Astrocyte (in vitro differentiated cells and primary cell): ENCODE results near the gene FOXB1. TPM values are rescaled to one million over a fixed set of nuclear protein-coding genes. Genes with fewer than 3 reads are reported as not detected.

Source experiments
- DNase-seq: peaks from one replicate; pipeline ENCODE4 v3.0.0-alpha.2; 2010; ENCODE audit warnings: low read depth
- FAIRE-seq: peaks from 2 replicates; lab custom pipeline; 2011; peaks lifted over from hg19 to GRCh38; lab: Jason Lieb, UNC
- H2AFZ ChIP-seq: 2 replicates; pipeline ENCODE4 v1.6.0; 2012; ENCODE audit warnings: low read depth, low read length, inconsistent platforms
- H3K27ac ChIP-seq: 2 replicates; pipeline ENCODE4 v1.5.1; 2011; ENCODE audit warnings: low read depth, low read length, inconsistent platforms
- H3K27me3 ChIP-seq: 2 replicates; pipeline ENCODE4 v1.6.0; 2011; ENCODE audit warnings: low read length, inconsistent platforms; ENCODE audit not compliant: insufficient read depth
- H3K36me3 ChIP-seq: 2 replicates; pipeline ENCODE4 v1.5.1; 2011; ENCODE audit warnings: low read length, inconsistent platforms; ENCODE audit not compliant: insufficient read depth
- H3K4me1 ChIP-seq: 2 replicates; pipeline ENCODE4 v1.5.1; 2011; ENCODE audit warnings: low read length, inconsistent platforms; ENCODE audit not compliant: insufficient read depth
- H3K4me2 ChIP-seq: 2 replicates; pipeline ENCODE4 v1.6.0; 2012; ENCODE audit warnings: low read length, inconsistent platforms
- H3K4me3 ChIP-seq: 2 replicates; pipeline ENCODE4 v1.5.1; 2011; ENCODE audit warnings: low read depth, mild to moderate bottlenecking, low read length, inconsistent platforms; ENCODE audit not compliant: insufficient read depth
- H3K79me2 ChIP-seq: 2 replicates; pipeline ENCODE4 v1.6.0; 2012; ENCODE audit warnings: mild to moderate bottlenecking, low read length, inconsistent platforms; ENCODE audit not compliant: insufficient read depth
- H3K9ac ChIP-seq: 2 replicates; pipeline ENCODE4 v1.6.0; 2012; ENCODE audit warnings: mild to moderate bottlenecking, low read length, inconsistent platforms
- H3K9me3 ChIP-seq: 2 replicates; pipeline ENCODE4 v1.5.1; 2012; ENCODE audit warnings: low read depth, mild to moderate bottlenecking, low read length, inconsistent platforms; ENCODE audit not compliant: insufficient read depth
- H4K20me1 ChIP-seq: 2 replicates; pipeline ENCODE4 v1.6.0; 2012; ENCODE audit warnings: low read length, inconsistent platforms; ENCODE audit not compliant: insufficient read depth
- H3K27ac Mint-ChIP-seq: one replicate; pipeline ENCODE4 v1.8.0; 2021; ENCODE audit warnings: mild to moderate bottlenecking, mixed read lengths; ENCODE audit not compliant: unreplicated experiment
- H3K27me3 Mint-ChIP-seq: one replicate; pipeline ENCODE4 v1.8.0; 2021; ENCODE audit warnings: low read depth, mixed read lengths; ENCODE audit not compliant: unreplicated experiment
- H3K36me3 Mint-ChIP-seq: one replicate; pipeline ENCODE4 v1.8.0; 2021; ENCODE audit warnings: low read depth, mixed read lengths; ENCODE audit not compliant: unreplicated experiment
- H3K4me1 Mint-ChIP-seq: one replicate; pipeline ENCODE4 v1.8.0; 2021; ENCODE audit warnings: low read depth, mixed read lengths; ENCODE audit not compliant: unreplicated experiment
- H3K4me3 Mint-ChIP-seq: one replicate; pipeline ENCODE4 v1.8.0; 2021; ENCODE audit warnings: mild to moderate bottlenecking, moderate library complexity, mixed read lengths; ENCODE audit not compliant: unreplicated experiment
- H3K9me3 Mint-ChIP-seq: one replicate; pipeline ENCODE4 v1.8.0; 2021; ENCODE audit warnings: mild to moderate bottlenecking, mixed read lengths; ENCODE audit not compliant: unreplicated experiment
- CTCF ChIP-seq: IDR thresholded peaks from 2 replicates; pipeline ENCODE4 v1.5.1; 2011; ENCODE audit warnings: low read depth, mild to moderate bottlenecking, inconsistent platforms, low read length, moderate library complexity; ENCODE audit not compliant: insufficient read depth
- EZH2 ChIP-seq: IDR thresholded peaks from 2 replicates; pipeline ENCODE4 v1.6.1; 2012; ENCODE audit warnings: mild to moderate bottlenecking, low read length, inconsistent platforms; ENCODE audit not compliant: insufficient read depth
- total RNA-seq: library from RNA; stranded (reverse); gene quantifications from 2 replicates; pipeline ENCODE4 v1.2.1, GENCODE V29; 2021

The FOXB1 gene
- total RNA-seq, 1 donor from 2014 or later = 1.3 TPM

GRCh38 chr15:60006203-60006862 is 2.2 kb downstream of the FOXB1 start:
- Histone ChIP-seq H3K36me3 (no peaks in the 10 kb centered on the region), H4K20me1 (no peaks in the 10 kb centered on the region), H3K4me3 (peak overlapping the region; percentile 56), H3K4me2 (peak overlapping the region; percentile 82), H3K9ac (peak overlapping the region; percentile 26), H3K79me2 (no peaks in the 10 kb centered on the region), H3K27me3 (peaks cover 99% of the 10 kb centered on the region), H3K4me1 (peaks cover 23% of the 10 kb centered on the region), H3K27ac (no peak overlapping the region), H3K9me3 (no peaks in the 10 kb centered on the region), H2AFZ (peak overlapping the region; percentile 73)
- TF ChIP-seq CTCF (no peak), EZH2 (peak; percentile 61)
- H3K27ac Mint-ChIP-seq = peak overlapping the region; percentile 68
- peaks cover 55% of the 10 kb centered on the region for H3K27me3 Mint-ChIP-seq
- H3K4me1 Mint-ChIP-seq = peaks cover 18% of the 10 kb centered on the region
- FAIRE-seq = no peak
- H3K9me3 Mint-ChIP-seq = peaks cover 1% of the 10 kb centered on the region
- DNase-seq = no peak
- H3K4me3 Mint-ChIP-seq = peak overlapping the region; percentile 84
- H3K36me3 Mint-ChIP-seq = no peaks in the 10 kb centered on the region

GRCh38 chr15:60006873-60007272 is 2.8 kb downstream of the FOXB1 start:
- Histone ChIP-seq H3K79me2 (no peaks in the 10 kb centered on the region), H3K9ac (no peak overlapping the region), H4K20me1 (no peaks in the 10 kb centered on the region), H2AFZ (no peak overlapping the region), H3K4me2 (peak overlapping the region; percentile 82), H3K27ac (no peak overlapping the region), H3K4me3 (no peak overlapping the region), H3K27me3 (peaks cover 97% of the 10 kb centered on the region), H3K4me1 (peaks cover 23% of the 10 kb centered on the region), H3K36me3 (no peaks in the 10 kb centered on the region), H3K9me3 (no peaks in the 10 kb centered on the region)
- Mint-ChIP-seq H3K9me3 (peaks cover 1% of the 10 kb centered on the region), H3K4me1 (peaks cover 18% of the 10 kb centered on the region), H3K27ac (peak overlapping the region; percentile 68), H3K36me3 (no peaks in the 10 kb centered on the region), H3K27me3 (peaks cover 50% of the 10 kb centered on the region), H3K4me3 (peak overlapping the region; percentile 84)
- no peak for FAIRE-seq
- TF ChIP-seq EZH2 (no peak), CTCF (no peak)
- DNase-seq = no peak
